Measurements from ENCODE around the gene ARMCX6.
"Not testable (repeated sequence)": the region's sequence is repeated elsewhere in the genome, so short reads cannot be mapped to it uniquely, and the experiment has no call there.

ARMCX6 gene

DNA sequence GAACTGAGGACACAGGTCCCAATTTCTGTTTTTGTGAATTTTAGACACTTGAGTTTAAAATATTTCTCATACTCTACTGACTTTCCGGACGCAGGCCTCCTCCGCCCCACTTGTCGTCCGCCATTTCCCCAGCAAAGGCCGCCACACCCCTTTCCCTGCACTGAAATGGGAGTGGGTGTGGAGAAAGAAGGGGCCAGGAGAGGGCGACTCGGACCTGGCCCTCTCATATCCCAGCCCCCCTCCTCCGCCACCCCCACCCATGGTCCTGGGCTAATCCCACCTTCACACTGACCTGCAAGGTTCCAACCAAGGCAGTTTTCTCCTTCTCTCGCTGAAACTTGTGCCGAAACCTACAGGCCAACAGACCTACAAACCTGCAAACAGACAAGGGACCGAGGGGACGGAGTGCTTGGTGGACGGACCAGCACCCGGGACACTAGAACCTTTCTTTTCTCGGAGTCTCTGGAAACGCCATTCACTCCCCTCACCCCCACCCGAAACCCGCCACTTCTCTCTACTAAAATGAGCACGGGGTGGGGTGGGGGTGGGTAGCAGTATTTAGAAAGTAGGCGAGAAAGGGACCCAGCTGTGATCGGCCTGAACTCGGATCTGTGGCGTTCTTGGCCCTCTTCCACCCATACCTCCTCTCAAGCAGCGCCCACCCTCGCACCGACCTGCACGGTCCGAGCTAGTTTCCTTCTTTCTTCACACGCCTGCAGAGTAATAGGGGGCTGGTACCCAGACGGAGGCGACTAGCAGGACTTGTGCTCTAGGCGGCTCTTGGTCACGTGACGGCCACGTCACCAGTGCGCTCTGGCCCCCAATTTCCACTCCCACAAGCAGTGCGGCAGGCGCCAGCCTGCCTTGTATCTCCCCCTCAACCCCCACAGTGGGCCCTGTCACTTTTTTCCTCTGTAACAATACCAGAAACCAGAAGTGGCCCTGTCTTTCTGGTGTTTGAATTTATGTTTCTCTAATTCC lies at the start of gene ARMCX6:
TSS of gene ARMCX6 (minus strand) at position 790 of the 981 bp plus-strand sequence. CDS start 1,380 bp downstream, outside the sequence.
- peak; percentile 70 for DNase-seq

DNA sequence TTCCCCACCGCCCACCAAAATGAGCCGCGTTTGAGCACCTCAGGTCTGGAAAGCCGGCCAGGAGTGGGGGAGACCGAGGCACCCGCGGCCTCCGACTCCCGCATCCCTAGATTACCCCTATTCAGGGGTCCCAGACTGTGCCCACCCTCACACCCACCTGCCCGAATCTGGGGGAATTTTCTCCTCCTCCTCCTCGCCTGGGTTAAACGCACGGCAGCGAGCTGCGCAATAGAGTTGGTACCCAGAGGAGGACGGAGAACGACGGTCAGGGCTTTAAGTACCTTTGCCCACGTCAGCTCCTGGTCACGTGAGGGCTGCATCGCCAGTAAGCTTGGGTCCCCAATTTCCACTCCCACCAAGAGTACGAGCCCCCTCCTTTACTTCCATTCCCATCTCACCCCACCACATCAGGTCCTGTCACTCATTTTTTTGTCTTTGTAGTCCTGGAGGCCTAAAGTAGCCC lies 41.8 kb upstream of the ARMCX6 start, which contains the start of gene ARMCX2:
TSS of gene ARMCX2 (minus strand) at position 250 of the 463 bp plus-strand sequence. CDS start 2,262 bp downstream, outside the sequence.
- DNase-seq: no peak

DNA sequence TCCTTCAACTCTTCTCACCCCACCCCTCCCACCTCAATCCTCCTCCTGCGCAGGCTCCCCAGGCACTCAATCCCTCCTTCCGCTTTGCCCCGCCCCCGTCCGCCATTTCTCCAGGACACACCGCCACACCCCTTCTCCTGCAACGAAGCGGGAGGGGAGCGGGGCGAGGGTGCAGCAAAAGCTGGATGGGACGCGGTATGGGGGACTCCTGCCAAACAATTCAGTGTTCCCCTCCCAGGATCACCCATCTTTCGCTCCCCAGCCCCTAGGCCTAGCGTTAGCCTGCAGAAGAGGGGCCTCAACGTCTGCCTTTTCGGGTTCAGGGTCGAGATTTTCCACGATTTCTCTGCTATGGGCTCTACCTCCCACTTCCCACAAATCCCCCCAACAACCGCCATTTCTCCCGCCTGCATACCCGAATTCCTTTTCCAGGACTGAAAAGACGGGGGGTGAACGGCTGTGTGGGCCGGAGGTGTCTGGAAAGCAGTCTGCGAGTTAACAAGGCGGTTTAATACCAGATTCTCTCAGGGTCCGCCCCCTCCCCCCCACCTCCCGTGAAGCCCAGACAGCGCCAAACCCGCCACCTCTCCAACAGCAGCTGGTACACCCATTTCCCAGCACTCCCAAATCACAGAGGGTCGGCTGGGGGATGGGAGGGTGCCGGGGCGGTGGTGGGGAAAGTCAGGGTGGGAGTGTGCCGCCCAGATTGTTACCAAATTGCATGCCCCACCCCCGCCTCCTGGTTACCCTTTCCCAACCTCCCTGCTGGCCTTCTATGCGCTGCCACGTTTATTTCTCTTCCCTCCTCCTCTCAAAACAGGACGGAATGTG lies 41.1 kb upstream of the ARMCX6 start:
- DNase-seq: no peak

DNA sequence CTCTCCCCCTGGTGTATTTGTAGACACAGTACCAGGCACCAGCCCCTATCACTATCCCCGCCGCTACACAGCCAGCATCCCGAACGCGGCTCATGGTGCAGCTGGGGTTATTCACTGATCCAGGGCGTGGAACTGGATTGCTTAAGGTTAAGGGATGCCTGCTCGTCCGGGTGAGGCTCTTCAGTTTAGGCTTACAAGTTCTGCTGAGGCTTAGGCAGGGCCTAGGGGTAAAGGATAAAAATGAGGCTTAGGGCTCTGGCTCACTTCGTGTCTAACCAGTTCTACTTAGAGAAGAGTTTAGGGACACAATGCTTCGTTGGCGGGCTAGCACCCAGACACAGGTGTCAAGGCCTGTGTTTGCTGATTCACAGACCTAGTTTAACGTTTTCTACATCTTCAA lies 39.7 kb upstream of the ARMCX6 start:
- DNase-seq: no peak

DNA sequence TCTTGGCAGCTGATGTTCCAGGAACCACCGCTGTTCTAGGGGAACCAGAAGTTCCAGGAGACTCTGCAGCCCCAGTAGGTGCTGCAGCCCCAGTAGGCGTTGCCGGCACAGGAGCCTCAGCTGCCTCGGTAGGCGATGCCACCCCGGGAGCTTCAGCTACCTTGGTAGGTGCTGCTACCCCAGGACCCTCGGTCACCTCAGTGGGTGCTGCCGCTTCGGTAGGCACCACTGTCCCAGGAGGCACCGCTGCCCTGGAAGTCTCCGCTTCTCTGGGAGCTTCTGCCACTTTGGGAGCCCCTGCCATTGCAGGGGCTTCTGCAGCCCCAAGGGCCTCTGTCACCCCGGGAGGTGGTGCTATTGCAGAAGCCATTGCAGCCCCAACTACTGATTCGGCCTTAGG lies 39.0 kb upstream of the ARMCX6 start:
- no peak for DNase-seq

DNA sequence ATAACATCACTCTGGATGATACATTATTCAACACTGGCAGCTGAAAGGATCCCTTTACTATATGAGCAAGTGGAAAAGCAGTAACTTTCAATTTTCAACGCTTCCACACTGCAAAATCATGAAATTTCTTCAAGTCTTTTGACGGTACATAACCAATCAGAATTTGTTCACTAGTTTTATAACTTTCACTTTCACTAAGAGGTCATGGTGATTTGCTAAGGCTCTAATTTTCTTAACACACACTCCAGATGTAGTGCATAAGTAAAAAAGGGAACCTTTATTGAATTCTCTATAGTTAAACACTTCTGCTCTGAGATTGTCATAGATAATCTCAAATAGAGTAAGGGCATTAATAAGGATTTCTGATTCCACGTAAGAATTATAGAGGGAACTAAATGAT lies 37.7 kb upstream of the ARMCX6 start:
- no peak for DNase-seq

DNA sequence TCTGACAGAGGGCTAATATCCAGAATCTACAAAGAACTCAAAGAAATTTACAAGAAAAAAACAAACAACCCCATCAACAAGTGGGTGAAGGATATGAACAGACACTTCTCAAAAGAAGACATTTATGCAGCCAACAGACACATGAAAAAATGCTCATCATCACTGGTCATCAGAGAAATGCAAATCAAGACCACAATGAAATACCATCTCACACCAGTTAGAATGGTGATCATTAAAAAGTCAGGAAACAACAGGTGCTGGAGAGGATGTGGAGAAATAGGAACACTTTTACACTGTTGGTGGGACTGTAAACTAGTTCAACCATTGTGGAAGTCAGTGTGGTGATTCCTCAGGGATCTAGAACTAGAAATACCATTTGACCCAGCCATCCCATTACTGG lies 29.9 kb upstream of the ARMCX6 start:
- not testable (repeated sequence) for DNase-seq

DNA sequence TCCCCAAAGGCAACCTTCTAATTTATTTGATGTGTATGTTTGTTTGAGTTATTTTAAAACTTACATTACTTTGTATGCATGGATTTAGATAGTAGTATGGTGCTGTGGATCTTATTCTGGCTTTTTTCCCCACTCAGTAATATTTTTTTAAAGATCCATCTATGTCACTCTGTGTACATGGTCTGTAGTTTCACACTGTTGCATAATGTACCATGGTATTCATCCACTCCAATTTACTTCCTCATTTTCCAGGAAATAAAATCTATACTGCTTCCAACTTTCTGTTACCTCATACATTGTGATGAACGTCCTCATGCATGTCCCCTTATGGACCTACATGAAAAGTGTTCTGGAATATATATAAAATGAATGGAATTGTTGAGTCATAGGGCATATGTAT lies 24.3 kb upstream of the ARMCX6 start:
- DNase-seq: no peak

DNA sequence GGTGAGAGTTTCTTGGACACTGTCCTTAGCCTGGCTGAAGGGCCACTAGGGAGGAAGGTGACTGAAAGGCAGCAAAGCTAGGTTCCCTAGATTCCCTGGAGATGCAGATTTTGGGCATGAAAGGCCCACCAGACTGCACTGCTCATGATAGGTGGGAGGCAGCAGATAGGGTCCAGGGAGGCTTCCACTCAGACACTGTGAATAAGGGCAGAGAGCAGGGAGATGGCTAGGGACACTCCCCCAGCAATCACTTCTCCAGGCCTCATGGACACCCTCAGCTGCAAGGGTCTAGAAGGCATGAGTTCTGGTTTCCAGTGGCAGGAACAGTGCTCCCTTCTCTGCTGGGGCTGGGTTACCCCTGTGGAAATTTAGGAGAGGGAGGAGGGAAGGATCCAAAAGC lies 21.8 kb upstream of the ARMCX6 start:
- DNase-seq: no peak

DNA sequence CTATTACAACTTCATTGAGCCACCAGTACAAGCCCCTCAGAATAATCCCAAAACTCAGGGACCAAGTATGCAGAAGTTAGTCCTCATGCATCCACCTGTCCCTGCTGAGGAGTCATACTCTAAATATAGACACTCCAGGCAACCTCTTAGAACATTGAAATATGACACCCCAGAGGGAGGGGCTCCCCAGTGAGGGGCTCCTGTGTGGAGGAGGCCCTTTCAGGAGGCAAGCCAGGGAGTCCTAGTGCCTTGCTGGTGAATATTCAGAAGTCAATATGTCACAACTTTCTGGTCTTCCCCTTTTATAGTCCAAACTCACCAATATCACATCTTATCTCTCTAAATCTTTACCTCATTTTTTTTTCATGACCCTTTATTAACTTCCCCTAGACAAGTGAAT lies 1.6 kb upstream of the ARMCX6 start:
- DNase-seq: peak; percentile 44

DNA sequence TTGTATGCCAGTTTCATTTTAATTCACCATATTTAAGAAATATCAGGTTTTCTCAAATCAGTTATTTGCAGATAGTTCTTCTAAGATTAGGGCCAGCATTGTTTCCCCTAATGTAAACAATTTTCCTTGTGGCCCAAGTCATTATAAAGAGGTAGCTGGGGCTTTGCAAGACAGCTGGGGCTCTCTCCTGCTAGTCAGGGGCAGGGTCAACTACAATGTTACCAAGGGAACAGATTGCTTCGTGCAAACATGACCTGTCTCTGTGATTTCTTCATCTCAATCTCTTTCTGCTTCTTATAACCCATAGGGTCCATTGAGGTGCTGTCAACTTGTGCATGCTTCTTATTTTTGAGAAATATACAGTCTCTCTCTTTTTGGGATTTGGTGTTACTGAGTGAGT lies 12.1 kb downstream of the ARMCX6 start:
- no peak for DNase-seq

DNA sequence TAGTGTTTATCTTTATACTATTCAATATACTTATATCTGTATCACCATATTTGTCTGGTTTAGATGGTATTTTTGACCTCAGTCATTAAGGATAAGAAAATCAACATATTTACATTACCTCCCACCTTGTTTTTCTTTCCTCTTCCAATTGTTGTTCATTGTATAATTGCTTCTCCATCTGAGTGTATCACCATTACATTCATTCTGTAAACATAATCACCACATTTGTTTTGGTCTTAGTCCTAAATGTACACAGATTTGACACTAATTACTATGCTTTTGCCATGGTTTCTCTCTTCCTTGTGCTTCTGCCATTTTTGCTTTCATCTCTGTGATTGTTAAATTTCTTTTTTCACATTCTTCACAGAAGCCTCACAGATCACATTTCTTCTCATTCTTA lies 12.7 kb downstream of the ARMCX6 start:
- DNase-seq: no peak

DNA sequence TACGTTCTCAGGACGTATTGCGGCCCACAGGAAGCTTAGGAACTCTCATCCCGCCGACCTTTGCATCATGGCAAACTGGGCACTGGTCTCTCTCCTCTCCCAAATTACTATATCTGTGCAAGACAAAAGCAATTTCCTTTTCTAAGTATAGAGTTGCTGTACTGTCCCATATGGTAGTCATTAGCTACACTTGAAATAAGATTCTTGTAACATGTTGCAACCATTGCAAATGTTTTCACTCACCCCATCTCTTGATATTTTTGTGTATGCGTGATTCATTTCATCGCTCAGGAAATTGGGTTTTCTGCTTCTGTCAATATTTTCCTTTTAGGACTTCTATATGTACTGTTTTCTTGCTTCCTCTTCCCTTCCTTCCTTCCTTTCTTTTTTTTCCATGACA lies 15.7 kb downstream of the ARMCX6 start:
- no peak for DNase-seq

DNA sequence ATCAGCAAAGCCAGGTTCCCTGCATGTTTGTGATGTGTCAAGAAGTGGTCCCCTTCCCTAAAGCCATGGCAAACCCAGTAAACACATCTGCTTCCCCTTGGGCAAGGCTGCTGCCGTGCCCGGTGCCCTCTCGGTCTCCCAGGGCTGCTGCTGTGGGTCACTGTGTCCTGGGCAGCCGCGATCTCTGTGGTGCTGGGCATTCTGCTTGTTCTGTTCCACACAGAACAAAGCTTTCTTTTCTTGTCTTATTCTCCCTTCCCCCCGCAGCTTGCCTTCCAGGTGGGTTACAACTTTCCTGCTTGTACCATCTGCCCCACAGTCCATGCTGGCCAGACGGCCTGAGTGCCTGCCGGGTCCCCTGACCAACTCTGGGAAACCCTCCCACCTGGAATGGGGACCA lies 18.2 kb downstream of the ARMCX6 start:
- DNase-seq: not testable (repeated sequence)

DNA sequence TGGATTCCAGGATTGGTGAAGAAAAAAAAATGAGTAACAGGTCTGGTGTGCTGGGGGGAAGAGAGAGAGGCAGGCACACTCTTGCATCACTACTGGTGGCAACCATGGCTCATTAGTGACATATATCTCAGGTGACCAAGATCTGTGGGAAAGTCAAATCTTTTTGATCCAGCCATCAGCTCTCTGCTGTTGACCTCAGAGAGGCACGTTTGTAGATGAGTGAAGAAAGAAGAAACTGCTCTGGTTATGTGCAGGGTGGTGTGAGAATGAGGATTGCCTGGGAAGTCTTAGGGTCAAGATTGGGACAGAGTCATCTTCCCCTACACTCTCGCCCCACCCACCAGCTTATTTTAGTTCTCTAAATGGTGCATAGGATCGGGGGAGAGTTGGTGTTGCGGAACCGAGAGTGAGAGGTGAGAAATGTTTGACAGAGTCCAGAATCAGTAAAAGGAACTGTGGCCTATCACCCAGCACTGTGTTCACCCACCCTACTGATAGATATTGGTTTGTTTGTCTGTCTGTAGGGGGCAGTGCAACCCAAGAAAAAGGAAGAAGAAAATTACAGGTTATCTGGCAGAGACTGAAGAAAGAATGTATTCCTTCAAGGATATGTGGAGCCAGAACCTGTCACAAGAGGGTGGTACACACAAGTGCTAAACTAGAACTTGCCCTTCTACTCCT lies 21.9 kb downstream of the ARMCX6 start:
- DNase-seq: peak; percentile 42
